GM12801 (cell line): ENCODE data around the gene SLC16A13.

Experiments
- TF ChIP-seq, protein P1 (sequence below): IDR thresholded peaks from one replicate; pipeline ENCODE4 v1.5.1; 2011; ENCODE audit warnings: control low read depth; ENCODE audit not compliant: insufficient read length; ENCODE audit errors: extremely low read depth

The SLC16A13 gene, protein sequence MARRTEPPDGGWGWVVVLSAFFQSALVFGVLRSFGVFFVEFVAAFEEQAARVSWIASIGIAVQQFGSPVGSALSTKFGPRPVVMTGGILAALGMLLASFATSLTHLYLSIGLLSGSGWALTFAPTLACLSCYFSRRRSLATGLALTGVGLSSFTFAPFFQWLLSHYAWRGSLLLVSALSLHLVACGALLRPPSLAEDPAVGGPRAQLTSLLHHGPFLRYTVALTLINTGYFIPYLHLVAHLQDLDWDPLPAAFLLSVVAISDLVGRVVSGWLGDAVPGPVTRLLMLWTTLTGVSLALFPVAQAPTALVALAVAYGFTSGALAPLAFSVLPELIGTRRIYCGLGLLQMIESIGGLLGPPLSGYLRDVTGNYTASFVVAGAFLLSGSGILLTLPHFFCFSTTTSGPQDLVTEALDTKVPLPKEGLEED

GRCh38 chr17:7035591-7036368, at the start of gene SLC16A13:
Gene SLC16A13, plus strand, starts transcription at chr17:7036015. Its CDS starts 368 bp downstream, at chr17:7036383.
- TF ChIP-seq, protein P1, sequence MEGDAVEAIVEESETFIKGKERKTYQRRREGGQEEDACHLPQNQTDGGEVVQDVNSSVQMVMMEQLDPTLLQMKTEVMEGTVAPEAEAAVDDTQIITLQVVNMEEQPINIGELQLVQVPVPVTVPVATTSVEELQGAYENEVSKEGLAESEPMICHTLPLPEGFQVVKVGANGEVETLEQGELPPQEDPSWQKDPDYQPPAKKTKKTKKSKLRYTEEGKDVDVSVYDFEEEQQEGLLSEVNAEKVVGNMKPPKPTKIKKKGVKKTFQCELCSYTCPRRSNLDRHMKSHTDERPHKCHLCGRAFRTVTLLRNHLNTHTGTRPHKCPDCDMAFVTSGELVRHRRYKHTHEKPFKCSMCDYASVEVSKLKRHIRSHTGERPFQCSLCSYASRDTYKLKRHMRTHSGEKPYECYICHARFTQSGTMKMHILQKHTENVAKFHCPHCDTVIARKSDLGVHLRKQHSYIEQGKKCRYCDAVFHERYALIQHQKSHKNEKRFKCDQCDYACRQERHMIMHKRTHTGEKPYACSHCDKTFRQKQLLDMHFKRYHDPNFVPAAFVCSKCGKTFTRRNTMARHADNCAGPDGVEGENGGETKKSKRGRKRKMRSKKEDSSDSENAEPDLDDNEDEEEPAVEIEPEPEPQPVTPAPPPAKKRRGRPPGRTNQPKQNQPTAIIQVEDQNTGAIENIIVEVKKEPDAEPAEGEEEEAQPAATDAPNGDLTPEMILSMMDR = no peak

- TF ChIP-seq, protein P1 = no peak
These were observed 49.1 kb upstream of the SLC16A13 start for GRCh38 chr17:6986676-6987075.

DNA sequence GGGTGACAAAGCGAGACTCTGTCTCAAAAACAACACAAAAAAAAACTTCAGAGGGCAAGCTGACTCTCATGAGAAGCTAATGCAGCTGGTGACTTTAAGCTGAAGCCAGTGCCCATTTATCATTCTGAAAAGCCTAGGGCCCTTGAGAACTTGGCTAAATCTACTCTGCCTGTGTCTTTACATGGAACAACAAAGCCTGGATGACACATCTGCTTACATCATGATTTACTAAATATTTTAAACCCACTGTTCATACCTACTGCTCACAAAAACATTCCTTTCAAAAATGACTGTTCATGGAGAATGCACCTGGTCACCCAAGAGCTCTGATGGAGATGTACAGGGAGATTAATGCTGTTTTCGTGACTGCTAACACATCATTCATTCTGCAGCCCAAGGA, 46.0 kb upstream of the SLC16A13 start:
- TF ChIP-seq, protein P1 = no peak

DNA sequence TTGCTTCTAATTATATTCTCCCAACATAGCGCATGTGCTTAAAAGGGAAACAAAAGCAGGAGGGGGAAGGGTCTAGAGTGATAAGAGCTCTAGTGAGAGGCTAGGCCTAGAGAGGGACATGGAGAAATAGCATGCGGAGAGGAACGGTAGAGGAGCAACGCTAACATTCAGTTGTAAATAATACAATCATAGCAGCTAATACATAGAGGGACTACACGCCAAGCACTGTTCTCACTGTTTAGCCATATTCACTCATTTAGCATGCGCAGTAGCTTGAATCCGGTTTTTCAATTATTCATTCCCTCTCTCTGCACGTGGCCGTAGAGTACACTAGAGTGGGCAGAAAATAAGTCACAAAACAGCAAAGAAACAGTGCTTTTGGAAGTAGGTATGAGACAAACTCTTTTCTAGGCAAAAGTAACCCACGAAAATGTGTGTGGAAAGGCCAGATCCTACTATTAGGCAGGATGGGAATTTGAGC, 41.7 kb upstream of the SLC16A13 start:
- TF ChIP-seq, protein P1 = no peak

DNA sequence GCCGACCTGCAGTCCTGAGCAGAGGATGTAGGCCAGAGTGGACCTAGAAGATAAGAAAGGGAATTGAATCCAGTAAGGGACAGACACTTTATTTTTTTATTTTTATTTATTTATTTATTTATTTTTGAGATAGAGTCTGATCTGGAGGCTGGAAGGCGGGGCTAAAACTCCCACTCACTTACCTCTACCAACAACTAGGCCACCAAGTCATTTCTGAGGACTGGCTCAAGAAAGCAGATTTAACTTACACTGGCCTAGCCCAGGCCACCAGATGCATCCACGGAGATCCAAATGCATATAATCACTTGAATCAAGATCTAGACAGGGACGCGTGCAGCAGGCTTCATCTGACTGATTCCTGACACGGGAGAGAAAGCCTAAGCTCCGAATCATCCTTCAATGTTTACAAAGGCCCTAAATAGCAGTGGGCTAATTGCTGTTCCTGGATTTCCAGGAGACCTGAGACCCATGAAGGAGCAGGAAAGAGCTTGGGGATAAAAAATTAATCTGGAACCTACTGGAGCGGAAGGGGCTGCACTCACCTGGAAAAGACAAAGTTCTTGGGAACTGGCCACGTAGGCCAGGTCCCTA, 41.1 kb upstream of the SLC16A13 start:
- TF ChIP-seq, protein P1 = no peak

- TF ChIP-seq, protein P1 = no peak
These were observed 40.1 kb upstream of the SLC16A13 start, which contains the start of gene ALOX12 for GRCh38 chr17:6995500-6996255. Gene ALOX12, plus strand, starts transcription at chr17:6996049. Its CDS starts 69 bp downstream, at chr17:6996118.
